ENCODE results near the gene TBC1D3G.
"Not testable (repeated sequence)": the region's sequence is repeated elsewhere in the genome, so short reads cannot be mapped to it uniquely, and the experiment has no call there.

TBC1D3G gene

DNA sequence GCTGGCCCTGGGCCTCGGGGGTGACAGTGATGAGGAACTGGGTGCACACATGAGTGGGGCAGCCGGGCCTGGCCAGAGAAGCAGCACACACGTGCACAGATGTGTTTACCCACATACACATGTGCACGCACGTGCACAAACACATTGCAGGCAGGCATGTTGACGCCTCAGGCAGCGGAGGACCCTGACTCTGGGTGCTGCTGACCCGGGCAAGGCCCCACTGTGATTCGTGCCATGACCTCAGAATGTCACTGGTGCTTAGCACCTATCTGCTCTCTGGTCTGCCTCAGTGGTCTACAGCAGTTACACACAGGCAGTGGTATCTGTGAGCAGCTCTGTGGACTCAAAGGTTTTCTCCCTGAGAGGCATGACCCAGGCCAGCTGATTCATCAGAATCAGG, at the start of gene TBC1D3G:
TBC1D3G (plus strand) TSS at position 301 of the 400 bp plus-strand sequence. CDS start 1,528 bp downstream, outside the sequence.
- DNase-seq (ENCODE audit: insufficient read length, low spot score); FAIRE-seq: not testable (repeated sequence)

DNA sequence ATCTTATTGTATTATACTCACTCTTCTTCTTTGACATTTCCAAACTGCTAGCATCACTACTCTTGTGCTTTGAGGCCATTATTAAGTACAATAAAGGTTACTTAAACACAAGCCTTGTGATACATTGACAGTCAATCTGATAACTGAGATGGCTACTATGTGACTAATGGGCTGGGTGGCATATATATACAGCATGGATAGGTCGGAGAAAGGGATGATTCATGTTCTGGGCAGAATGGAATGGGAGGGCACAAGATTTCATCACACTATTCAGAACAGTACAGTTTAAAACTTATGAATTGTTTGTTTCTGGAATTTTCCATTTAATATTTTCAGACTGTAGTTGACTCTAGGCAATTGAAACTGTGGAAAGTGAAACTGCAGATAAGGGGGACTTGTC, 40.4 kb upstream of the TBC1D3G start:
- DNase-seq (ENCODE audit: insufficient read length, low spot score); FAIRE-seq: not testable (repeated sequence)

DNA sequence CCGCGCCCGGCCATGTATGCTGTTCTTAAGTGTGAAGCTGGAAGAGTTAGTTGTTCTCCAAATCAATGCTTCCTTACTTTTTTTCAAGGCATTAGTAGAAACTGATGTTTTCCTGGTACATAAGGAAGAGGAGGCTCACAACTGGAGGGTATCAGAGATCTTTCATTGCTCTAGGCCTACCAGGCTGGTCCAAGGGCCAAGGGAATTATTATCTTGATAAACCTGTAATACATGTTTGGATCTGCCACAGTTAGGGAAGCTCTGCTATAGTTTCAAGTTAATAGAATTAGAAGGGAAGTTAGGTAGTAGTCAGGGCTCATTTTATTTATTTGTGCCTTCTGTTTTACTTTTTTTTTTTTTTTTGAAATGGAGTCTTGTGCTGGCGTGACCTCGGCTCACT, 39.5 kb upstream of the TBC1D3G start:
- not testable (repeated sequence) for FAIRE-seq

DNA sequence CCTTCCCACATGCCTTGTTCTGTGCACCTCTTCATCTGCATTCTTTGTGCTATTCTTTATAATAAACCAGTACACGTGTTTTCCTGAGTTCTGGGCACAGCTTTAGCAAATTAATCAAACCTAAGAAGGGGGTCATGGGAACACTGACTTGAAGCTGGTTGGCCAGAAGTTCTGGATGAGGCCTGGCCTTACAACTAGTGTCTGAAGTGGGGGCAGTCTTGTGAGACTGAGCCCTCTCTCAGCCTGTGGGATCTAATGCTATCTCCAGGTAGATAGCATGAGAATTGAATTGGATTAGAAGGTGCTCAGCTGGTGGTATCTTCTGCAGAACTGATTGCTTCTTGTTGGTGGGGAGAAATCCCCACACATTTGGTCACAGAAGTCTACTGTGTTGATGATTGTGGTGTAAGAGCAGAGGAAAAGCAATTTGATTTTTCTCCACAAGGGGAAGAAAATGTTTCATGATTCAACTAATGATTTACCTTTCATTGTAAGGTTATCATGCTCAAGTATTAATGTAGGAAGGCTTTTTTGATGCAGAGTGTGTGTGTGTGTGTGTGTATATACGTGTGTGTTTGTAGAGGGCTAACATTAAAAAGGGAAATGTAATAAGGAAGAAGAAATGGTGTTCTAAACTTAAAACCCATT, 33.6 kb upstream of the TBC1D3G start:
- DNase-seq (ENCODE audit: insufficient read length, low spot score); FAIRE-seq: not testable (repeated sequence)

More for the DNA sequence above, 39.5 kb upstream of the TBC1D3G start:
- not testable (repeated sequence) for DNase-seq (ENCODE audit: insufficient read length, low spot score)

DNA sequence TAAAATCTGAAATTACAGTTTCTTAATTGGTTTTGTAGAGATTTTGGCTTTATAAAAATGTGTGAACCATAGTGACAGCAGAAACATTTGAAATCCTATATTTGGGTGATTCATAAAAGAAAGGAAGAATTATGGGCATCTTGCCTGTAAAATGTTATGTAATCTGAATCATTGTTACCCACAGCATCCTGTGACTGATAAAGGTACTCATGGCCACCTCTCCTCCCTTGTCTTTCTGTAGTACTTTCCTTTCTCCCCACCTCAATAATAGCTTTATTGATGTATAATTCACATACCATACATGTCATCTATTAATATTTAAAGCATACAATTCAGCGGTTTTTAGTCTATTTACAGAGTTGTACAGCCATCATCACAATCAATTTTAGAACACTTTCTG, 28.5 kb upstream of the TBC1D3G start:
- not testable (repeated sequence) for FAIRE-seq; DNase-seq (ENCODE audit: insufficient read length, low spot score)

DNA sequence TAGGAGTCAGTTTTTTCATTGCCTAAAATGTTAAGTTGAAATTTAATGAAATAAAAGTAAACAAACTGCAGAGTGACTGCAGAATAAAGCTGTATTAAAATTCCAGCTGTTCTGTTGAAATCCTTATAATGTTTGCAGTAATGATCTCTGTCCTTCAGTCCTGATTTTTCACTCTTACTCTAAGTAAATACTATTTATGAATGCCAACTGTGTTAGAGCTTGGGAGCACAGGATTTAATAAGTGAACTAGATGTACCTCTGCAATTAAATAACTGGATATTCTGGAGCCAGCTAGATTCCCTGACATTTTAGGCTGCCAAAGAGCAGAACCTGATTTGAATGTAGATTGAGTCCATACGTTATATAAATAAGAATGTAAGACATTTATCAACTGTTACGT, 7.9 kb upstream of the TBC1D3G start:
- not testable (repeated sequence) for DNase-seq (ENCODE audit: insufficient read length, low spot score); FAIRE-seq

DNA sequence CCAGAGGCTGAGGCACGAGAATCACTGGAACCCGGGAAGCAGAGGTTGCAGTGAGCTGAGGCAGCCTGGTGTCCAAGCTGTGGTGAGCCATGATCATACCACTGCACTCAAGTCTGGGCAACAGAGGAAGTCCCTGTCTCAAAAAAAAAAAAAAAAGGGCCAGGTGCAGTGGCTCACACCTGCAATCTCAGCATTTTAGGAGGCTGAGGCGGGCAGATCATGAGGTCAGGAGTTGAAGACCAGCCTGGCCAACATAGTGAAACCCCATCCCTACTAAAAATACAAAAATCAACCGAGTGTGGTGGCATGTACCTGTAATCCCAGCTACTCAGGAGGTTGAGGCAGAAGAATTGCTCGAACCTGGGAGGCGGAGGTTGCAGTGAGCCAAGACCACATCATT, 38.8 kb downstream of the TBC1D3G start:
- FAIRE-seq, result not testable (repeated sequence)

DNA sequence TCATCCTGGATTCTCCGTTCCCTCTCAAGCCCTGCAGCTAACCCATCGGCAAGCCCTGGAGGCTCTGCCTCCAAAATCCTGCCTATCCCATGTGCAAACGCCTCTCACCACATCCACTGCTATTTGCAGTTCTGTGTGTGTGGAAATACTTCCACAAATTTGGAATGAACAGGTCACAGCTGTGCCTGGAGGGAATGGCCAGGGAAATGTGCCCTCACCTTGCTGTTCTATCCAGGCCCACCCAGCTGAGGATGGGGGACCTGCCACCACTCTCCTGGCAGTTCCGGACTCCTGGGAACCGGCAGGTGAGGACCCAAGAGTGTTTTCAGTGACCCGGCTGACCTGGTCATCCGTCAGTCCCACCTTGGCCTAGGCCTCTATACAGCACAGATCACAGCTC, 52.3 kb downstream of the TBC1D3G start:
- FAIRE-seq; DNase-seq (ENCODE audit: insufficient read length, low spot score): not testable (repeated sequence)

More for the DNA sequence above, 38.8 kb downstream of the TBC1D3G start:
- DNase-seq (ENCODE audit: insufficient read length, low spot score), result not testable (repeated sequence)
